Measurements from ENCODE around the gene PGAP2. TPM values are rescaled to one million over a fixed set of nuclear protein-coding genes. Genes with fewer than 3 reads are reported as not detected.

PGAP2 gene
- total RNA-seq, 2 experiments from 2014 or later = 33.1 to 36.7 TPM

GRCh38 chr11:3820971-3821370 lies 12.6 kb downstream of the PGAP2 start:
- no peak overlapping the region for H3K4me3 Mint-ChIP-seq
- H3K36me3 Mint-ChIP-seq (ENCODE audit: low read depth) = peaks cover 21% of the 10 kb centered on the region
- H3K4me1 Mint-ChIP-seq (ENCODE audit: low read depth) = peaks cover 19% of the 10 kb centered on the region
- DNase-seq = no peak
- ATAC-seq = no peak
- H3K27ac Mint-ChIP-seq = no peak overlapping the region
- H3K27me3 Mint-ChIP-seq = no peaks in the 10 kb centered on the region
- ChIA-PET POLR2A (interaction anchor here (0.9 kb wide), 1 partner anchor 16 kb away, joined by 3 read pairs; no protein-coding TSS in a partner anchor), CTCF (interaction anchor here (0.6 to 3.8 kb wide), 3 partner anchors 13 to 252 kb away, joined by 3 to 32 read pairs (median 9); partner anchors contain the start of gene PGAP2)
- intact Hi-C loops (cut with micrococcal nuclease) = no loop called here
- H3K9me3 Mint-ChIP-seq = no peaks in the 10 kb centered on the region
- no peak for TF ChIP-seq CTCF (IDR thresholded peaks at IDR 0.05)

GRCh38 chr11:3822312-3822711 lies 14.0 kb downstream of the PGAP2 start:
- Mint-ChIP-seq H3K9me3 (no peaks in the 10 kb centered on the region), H3K27ac (no peak overlapping the region), H3K4me1 (ENCODE audit: low read depth) (peaks cover 27% of the 10 kb centered on the region), H3K4me3 (no peak overlapping the region), H3K36me3 (ENCODE audit: low read depth) (peaks cover 31% of the 10 kb centered on the region), H3K27me3 (no peaks in the 10 kb centered on the region)
- ChIA-PET POLR2A (interaction anchor here (0.6 kb wide), 1 partner anchor 234 kb away, joined by 3 read pairs; no protein-coding TSS in a partner anchor), CTCF (interaction anchor here (1.0 to 1.1 kb wide), 2 partner anchors 16 to 27 kb away, joined by 3 to 4 read pairs; no protein-coding TSS in a partner anchor)
- TF ChIP-seq CTCF (IDR thresholded peaks at IDR 0.05) = no peak
- intact Hi-C loops (cut with micrococcal nuclease) = no loop called here
- ATAC-seq (no peak), DNase-seq (no peak)

GRCh38 chr11:3823303-3823702 lies 14.9 kb downstream of the PGAP2 start:
- DNase-seq = no peak
- POLR2A ChIA-PET = interaction anchor here (0.6 to 1.2 kb wide), 3 partner anchors 11 to 233 kb away, joined by 3 to 4 read pairs (median 3); no protein-coding TSS in a partner anchor
- intact Hi-C loops (cut with micrococcal nuclease) = no loop called here
- H3K27me3 Mint-ChIP-seq = no peaks in the 10 kb centered on the region
- ATAC-seq = no peak
- H3K4me3 Mint-ChIP-seq = no peak overlapping the region
- CTCF ChIA-PET = interaction anchor here (1.0 to 2.8 kb wide), 6 partner anchors 15 to 250 kb away, joined by 3 to 25 read pairs (median 4); partner anchors contain the start of gene PGAP2
- peaks cover 37% of the 10 kb centered on the region for H3K36me3 Mint-ChIP-seq (ENCODE audit: low read depth)
- no peak overlapping the region for H3K27ac Mint-ChIP-seq
- no peak for TF ChIP-seq CTCF (IDR thresholded peaks at IDR 0.05)
- peaks cover 29% of the 10 kb centered on the region for H3K4me1 Mint-ChIP-seq (ENCODE audit: low read depth)
- H3K9me3 Mint-ChIP-seq = no peaks in the 10 kb centered on the region

GRCh38 chr11:3823762-3824506 lies 15.6 kb downstream of the PGAP2 start:
- no peak for ATAC-seq
- Mint-ChIP-seq H3K27ac (peak overlapping the region; percentile 76), H3K4me3 (no peak overlapping the region), H3K36me3 (ENCODE audit: low read depth) (peaks cover 40% of the 10 kb centered on the region), H3K4me1 (ENCODE audit: low read depth) (peaks cover 32% of the 10 kb centered on the region), H3K27me3 (no peaks in the 10 kb centered on the region), H3K9me3 (no peaks in the 10 kb centered on the region)
- CTCF ChIA-PET = interaction anchor here (1.1 to 2.8 kb wide), 6 partner anchors 10 to 249 kb away, joined by 3 to 25 read pairs (median 6); partner anchors contain the start of genes PGAP2 and RHOG
- DNase-seq = no peak
- intact Hi-C loops (cut with micrococcal nuclease) = no loop called here
- TF ChIP-seq CTCF (IDR thresholded peaks at IDR 0.05) = no peak
- POLR2A ChIA-PET = interaction anchor here (0.6 to 1.7 kb wide), 4 partner anchors 10 to 207 kb away, joined by 3 to 5 read pairs (median 4); no protein-coding TSS in a partner anchor
